WTC11 (cell line): Measurements from ENCODE around the gene CHN1. TPM values are rescaled to one million over a fixed set of nuclear protein-coding genes. Genes with fewer than 3 reads are reported as not detected.

Source experiments
- ATAC-seq: fragments of 200-7000 bp; cut with Tn5 transposase; 2 replicates; pipeline ENCODE4 v1.10.0; 2021; ENCODE audit warnings: mild to moderate bottlenecking, moderate library complexity
- CTCF ChIA-PET: fragments of 300-600 bp; sonication (Branson Sonifier 250); formaldehyde crosslinking; loops from one replicate; lab custom pipeline; 2021; ENCODE audit warnings: antibody characterized with exemption; lab: Charles Lee
- POLR2A ChIA-PET: fragments of 350-600 bp; sonication (Branson Sonifier 250); formaldehyde crosslinking; loops from one replicate; lab custom pipeline; 2021; ENCODE audit warnings: antibody characterized with exemption; lab: Charles Lee
- DNase-seq: peaks from one replicate; pipeline ENCODE4 v3.0.0; 2021; ENCODE audit warnings: low spot score
- H3K27ac Mint-ChIP-seq: 2 replicates; pipeline ENCODE4 v1.8.0; 2021; ENCODE audit warnings: mixed read lengths
- H3K27me3 Mint-ChIP-seq: 2 replicates; pipeline ENCODE4 v1.8.0; 2021; ENCODE audit warnings: low read depth, mild to moderate bottlenecking, moderate library complexity, mixed read lengths
- H3K36me3 Mint-ChIP-seq: 2 replicates; pipeline ENCODE4 v1.8.0; 2021; ENCODE audit warnings: mixed read lengths
- H3K4me1 Mint-ChIP-seq: 2 replicates; pipeline ENCODE4 v1.8.0; 2022; ENCODE audit warnings: mixed read lengths
- H3K4me3 Mint-ChIP-seq: 2 replicates; pipeline ENCODE4 v1.8.0; 2021; ENCODE audit warnings: mild to moderate bottlenecking, moderate library complexity, mixed read lengths
- H3K9me3 Mint-ChIP-seq: 2 replicates; pipeline ENCODE4 v1.8.0; 2021; ENCODE audit warnings: mixed read lengths
- CREM ChIP-seq: sonication (generic); formaldehyde crosslinking; IDR thresholded peaks from 2 replicates; pipeline ENCODE4 v1.8.1; 2022; ENCODE audit warnings: mild to moderate bottlenecking, missing genetic modification reagents, moderate library complexity
- FOXP4 ChIP-seq: sonication (generic); formaldehyde crosslinking; IDR thresholded peaks from 2 replicates; pipeline ENCODE4 v1.8.0; 2022; ENCODE audit warnings: mild to moderate bottlenecking, missing genetic modification reagents
- HMGXB4 ChIP-seq: sonication (generic); formaldehyde crosslinking; IDR thresholded peaks from 2 replicates; pipeline ENCODE4 v1.8.1; 2023; ENCODE audit warnings: mild to moderate bottlenecking, moderate library complexity, missing genetic modification reagents
- IRF2 ChIP-seq: sonication (generic); formaldehyde crosslinking; IDR thresholded peaks from 2 replicates; pipeline ENCODE4 v1.8.0; 2022; ENCODE audit warnings: low read depth, missing genetic modification reagents, borderline replicate concordance
- MAX ChIP-seq: sonication (generic); formaldehyde crosslinking; IDR thresholded peaks from 2 replicates; pipeline ENCODE4 v1.8.0; 2022; ENCODE audit warnings: mild to moderate bottlenecking, missing genetic modification reagents
- NFYB ChIP-seq: sonication (generic); formaldehyde crosslinking; conservative IDR thresholded peaks from 2 replicates; pipeline ENCODE4 v1.8.0; 2022; ENCODE audit warnings: low read depth, missing genetic modification reagents
- PRDM15 ChIP-seq: sonication (generic); formaldehyde crosslinking; IDR thresholded peaks from 2 replicates; pipeline ENCODE4 v1.8.0; 2022; ENCODE audit warnings: missing genetic modification reagents
- RELA ChIP-seq: sonication (generic); formaldehyde crosslinking; IDR thresholded peaks from 2 replicates; pipeline ENCODE4 v1.8.1; 2022; ENCODE audit warnings: missing genetic modification reagents, mild to moderate bottlenecking, borderline replicate concordance
- SMAD4 ChIP-seq: sonication (generic); formaldehyde crosslinking; IDR thresholded peaks from 2 replicates; pipeline ENCODE4 v1.8.0; 2022; ENCODE audit warnings: mild to moderate bottlenecking, missing genetic modification reagents
- USF2 ChIP-seq: sonication (generic); formaldehyde crosslinking; IDR thresholded peaks from 2 replicates; pipeline ENCODE4 v1.8.1; 2023; ENCODE audit warnings: mild to moderate bottlenecking, missing genetic modification reagents, moderate library complexity
- ZNF232 ChIP-seq: sonication (generic); formaldehyde crosslinking; IDR thresholded peaks from 2 replicates; pipeline ENCODE4 v1.8.0; 2022; ENCODE audit warnings: mild to moderate bottlenecking, missing genetic modification reagents
- total RNA-seq: library from RNA; stranded (reverse); gene quantifications from 3 replicates; pipeline ENCODE4 v1.2.3, GENCODE V29; 2021

Gene CHN1
- total RNA-seq, 1 experiment from 2014 or later, result 30.0 TPM

- H3K27ac Mint-ChIP-seq, result peak overlapping the region; percentile 89
- no peak for TF ChIP-seq PRDM15 (CRISPR knock-in tag)
- no peak for TF ChIP-seq HMGXB4 (CRISPR knock-in tag)
- TF ChIP-seq CREM (CRISPR knock-in tag), result no peak
- no peak for TF ChIP-seq RELA (CRISPR knock-in tag)
- no peak for TF ChIP-seq USF2 (CRISPR knock-in tag)
- H3K27me3 Mint-ChIP-seq, result no peaks in the 10 kb centered on the region
- peaks cover 40% of the 10 kb centered on the region for H3K4me1 Mint-ChIP-seq
- ChIA-PET POLR2A (no interaction called here), CTCF (interaction anchor here (2.4 kb wide), 1 partner anchor 54 kb away, joined by 7 read pairs; no protein-coding TSS in a partner anchor)
- peaks cover 4% of the 10 kb centered on the region; the same call in 1 of the 2 replicates for H3K9me3 Mint-ChIP-seq
- ATAC-seq (no peak), DNase-seq (no peak)
- H3K36me3 Mint-ChIP-seq, result peaks cover 4% of the 10 kb centered on the region; the same call in 1 of the 2 replicates
- no peak overlapping the region for H3K4me3 Mint-ChIP-seq
Measured at GRCh38 chr2:174829550-174829949, 175.6 kb downstream of the CHN1 start.

GRCh38 chr2:174827371-174828369 lies 177.5 kb downstream of the CHN1 start:
- TF ChIP-seq FOXP4 (no peak), IRF2 (CRISPR knock-in tag) (no peak), SMAD4 (CRISPR knock-in tag) (no peak), NFYB (CRISPR knock-in tag) (no peak), ZNF232 (CRISPR knock-in tag) (no peak), MAX (CRISPR knock-in tag) (no peak)
- H3K4me3 Mint-ChIP-seq, result no peak overlapping the region
- CTCF ChIA-PET, result interaction anchor here (0.6 to 2.4 kb wide), 4 partner anchors 29 to 134 kb away, joined by 3 to 7 read pairs (median 4); no protein-coding TSS in a partner anchor
- peak overlapping the region; percentile 92 for H3K27ac Mint-ChIP-seq
- H3K36me3 Mint-ChIP-seq, result peaks cover 10% of the 10 kb centered on the region
- H3K27me3 Mint-ChIP-seq, result no peaks in the 10 kb centered on the region
- H3K9me3 Mint-ChIP-seq, result peaks cover 3% of the 10 kb centered on the region
- POLR2A ChIA-PET, result interaction anchor here (1.0 kb wide), 1 partner anchor 22 kb away, joined by 3 read pairs; no protein-coding TSS in a partner anchor
- H3K4me1 Mint-ChIP-seq, result peaks cover 45% of the 10 kb centered on the region
- DNase-seq, result no peak
- peak; percentile 72 for ATAC-seq
